Erythroblast (primary cell): ENCODE data around the gene PPP2R3A.
"Not testable (repeated sequence)": the region's sequence is repeated elsewhere in the genome, so short reads cannot be mapped to it uniquely, and the experiment has no call there.

Source experiments
- GATA1 ChIP-seq: IDR thresholded peaks from 2 replicates; pipeline ENCODE4 v1.6.1; 2011; ENCODE audit warnings: low read depth, mild to moderate bottlenecking, control low read depth, low read length, moderate library complexity
- POLR2A ChIP-seq: IDR thresholded peaks from 2 replicates; pipeline ENCODE4 v1.6.1; 2011; ENCODE audit warnings: mild to moderate bottlenecking, low read length

- not testable (repeated sequence) for TF ChIP-seq POLR2A, GATA1
Measured at GRCh38 chr3:136085067-136085466, 119.5 kb downstream of the PPP2R3A start.
